GM19468 (cell line): ENCODE data around the gene DYNC1H1.

Experiments
- ATAC-seq: cut with Tn5 transposase; IDR thresholded peaks from one replicate; pipeline ENCODE4 v1.9.1; 2021; ENCODE audit warnings: mild to moderate bottlenecking, moderate library complexity, moderate number of reproducible peaks; ENCODE audit not compliant: unreplicated experiment; ENCODE audit errors: extremely low read depth

DYNC1H1 gene

GRCh38 chr14:101986953-101987352 is 22.6 kb downstream of the DYNC1H1 start:
- no peak for ATAC-seq

- no peak for ATAC-seq
Measured at GRCh38 chr14:101988377-101988776, 24.0 kb downstream of the DYNC1H1 start.

- ATAC-seq: no peak
Measured at GRCh38 chr14:101991352-101991751, 27.0 kb downstream of the DYNC1H1 start.

- ATAC-seq: peak; percentile 63
Measured at GRCh38 chr14:101992708-101993107, 28.3 kb downstream of the DYNC1H1 start.

GRCh38 chr14:101997429-101998336 is 33.3 kb downstream of the DYNC1H1 start:
- ATAC-seq: no peak

GRCh38 chr14:102000902-102001301 is 36.5 kb downstream of the DYNC1H1 start:
- ATAC-seq: no peak

GRCh38 chr14:102005336-102005735 is 41.0 kb downstream of the DYNC1H1 start:
- ATAC-seq: no peak

GRCh38 chr14:102007916-102008418 is 43.6 kb downstream of the DYNC1H1 start:
- no peak for ATAC-seq

GRCh38 chr14:102008891-102009290 is 44.5 kb downstream of the DYNC1H1 start:
- ATAC-seq: no peak

GRCh38 chr14:102011631-102012030 is 47.3 kb downstream of the DYNC1H1 start:
- ATAC-seq: no peak

- ATAC-seq: no peak
Measured at GRCh38 chr14:102012336-102012735, 48.0 kb downstream of the DYNC1H1 start.

- ATAC-seq: no peak
Measured at GRCh38 chr14:102013669-102014200, 49.4 kb downstream of the DYNC1H1 start.

- no peak for ATAC-seq
Measured at GRCh38 chr14:102015045-102015685, 50.8 kb downstream of the DYNC1H1 start.

- no peak for ATAC-seq
Measured at GRCh38 chr14:102015771-102016170, 51.4 kb downstream of the DYNC1H1 start.

GRCh38 chr14:102016420-102017090 is 52.2 kb downstream of the DYNC1H1 start:
- ATAC-seq: no peak

- ATAC-seq: no peak
Measured at GRCh38 chr14:102018251-102018650, 53.9 kb downstream of the DYNC1H1 start.

- no peak for ATAC-seq
Measured at GRCh38 chr14:102019006-102019540, 54.7 kb downstream of the DYNC1H1 start.

- ATAC-seq: no peak
Measured at GRCh38 chr14:102020058-102020971, 55.9 kb downstream of the DYNC1H1 start.

GRCh38 chr14:102026934-102027333 is 62.6 kb downstream of the DYNC1H1 start:
- ATAC-seq: no peak
